Osteoblast (primary cell): ENCODE data around the gene APOBEC3C. TPM values are rescaled to one million over a fixed set of nuclear protein-coding genes. Genes with fewer than 3 reads are reported as not detected.
A peak's percentile ranks its signal among the peaks of the same experiment; 100 is the strongest.
"Not testable (repeated sequence)": the region's sequence is repeated elsewhere in the genome, so short reads cannot be mapped to it uniquely, and the experiment has no call there.

Experiments
- DNase-seq: peaks from one replicate; pipeline ENCODE4 v3.0.0; 2011; ENCODE audit warnings: low spot score, mixed read lengths; ENCODE audit not compliant: insufficient read length; ENCODE audit errors: missing footprints
- H2AFZ ChIP-seq: 2 replicates; pipeline ENCODE4 v1.6.0; 2011; ENCODE audit warnings: mild to moderate bottlenecking, low read length
- H3K27ac ChIP-seq: 2 replicates; pipeline ENCODE4 v1.5.1; 2011; ENCODE audit warnings: mild to moderate bottlenecking, low read depth, low read length, moderate library complexity
- H3K27me3 ChIP-seq: 2 replicates; pipeline ENCODE4 v1.6.0; 2012; ENCODE audit warnings: mild to moderate bottlenecking, control low read depth, inconsistent platforms, low read length, moderate library complexity; ENCODE audit not compliant: insufficient read depth
- H3K36me3 ChIP-seq: 2 replicates; pipeline ENCODE4 v1.5.1; 2011; ENCODE audit warnings: mild to moderate bottlenecking, low read length, control low read depth, moderate library complexity; ENCODE audit not compliant: insufficient read depth
- H3K4me1 ChIP-seq: 2 replicates; pipeline ENCODE4 v1.5.1; 2011; ENCODE audit warnings: mild to moderate bottlenecking, low read length, control low read depth, moderate library complexity; ENCODE audit not compliant: insufficient read depth
- H3K4me2 ChIP-seq: 2 replicates; pipeline ENCODE4 v1.6.0; 2011; ENCODE audit warnings: mild to moderate bottlenecking, low read length; ENCODE audit not compliant: insufficient read depth
- H3K4me3 ChIP-seq: fragments of 200-600 bp; sonication (generic); 3 replicates; pipeline ENCODE4 v1.5.1; 2012; ENCODE audit warnings: mild to moderate bottlenecking, low read length, inconsistent platforms; ENCODE audit not compliant: insufficient read depth
- H3K79me2 ChIP-seq: 2 replicates; pipeline ENCODE4 v1.6.0; 2012; ENCODE audit warnings: mild to moderate bottlenecking, low read length, control low read depth, inconsistent platforms; ENCODE audit not compliant: insufficient read depth
- H3K9me3 ChIP-seq: 2 replicates; pipeline ENCODE4 v1.5.1; 2011; ENCODE audit warnings: low read depth, low read length, control low read depth
- H4K20me1 ChIP-seq: 2 replicates; pipeline ENCODE4 v1.6.0; 2012; ENCODE audit warnings: mild to moderate bottlenecking, low read length, control low read depth; ENCODE audit not compliant: insufficient read depth
- CTCF ChIP-seq: IDR thresholded peaks from 2 replicates; pipeline ENCODE4 v1.5.1; 2011; ENCODE audit warnings: mild to moderate bottlenecking, low read depth, low read length, moderate library complexity; ENCODE audit errors: extremely low read depth
- total RNA-seq: library from RNA; depleted of rRNA; stranded (reverse); fragments of >200 nt; gene quantifications from 2 replicates; pipeline ENCODE4 v1.2.3, GENCODE V29; 2012

APOBEC3C gene
- total RNA-seq, 1 donor, result 16.6 TPM

- no peak for TF ChIP-seq CTCF
- Histone ChIP-seq H3K4me1 (peaks cover 14% of the 10 kb centered on the region), H3K36me3 (no peaks in the 10 kb centered on the region), H3K27ac (no peak overlapping the region), H3K4me2 (no peak overlapping the region), H3K27me3 (no peaks in the 10 kb centered on the region), H3K9me3 (no peaks in the 10 kb centered on the region), H3K79me2 (peaks cover 12% of the 10 kb centered on the region), H3K4me3 (no peak overlapping the region), H4K20me1 (no peaks in the 10 kb centered on the region), H2AFZ (no peak overlapping the region)
- DNase-seq, result peak; percentile 62
Observed at GRCh38 chr22:39017596-39018365, 3.7 kb downstream of the APOBEC3C start.

- Histone ChIP-seq H3K4me2 (peak overlapping the region; percentile 45), H3K4me3 (peak overlapping the region; percentile 74)
- not testable (repeated sequence) for H3K36me3 ChIP-seq
Observed at GRCh38 chr22:39020021-39020651, 6.1 kb downstream of the APOBEC3C start.

GRCh38 chr22:39021552-39022250, 7.6 kb downstream of the APOBEC3C start:
- H3K79me2 ChIP-seq, result peaks cover under 1% of the 10 kb centered on the region
- H3K36me3 ChIP-seq, result no peaks in the 10 kb centered on the region
- H2AFZ ChIP-seq, result peak overlapping the region; percentile 59
- no peaks in the 10 kb centered on the region for H4K20me1 ChIP-seq
- peak; percentile 76 for DNase-seq
- no peaks in the 10 kb centered on the region for H3K9me3 ChIP-seq
- H3K4me1 ChIP-seq, result peaks cover 8% of the 10 kb centered on the region
- peak overlapping the region; percentile 41 for H3K27ac ChIP-seq
- H3K4me3 ChIP-seq, result peak overlapping the region; percentile 74
- H3K27me3 ChIP-seq, result no peaks in the 10 kb centered on the region
- no peak for TF ChIP-seq CTCF
- H3K4me2 ChIP-seq, result peak overlapping the region; percentile 81

More at GRCh38 chr22:39020021-39020651, 6.1 kb downstream of the APOBEC3C start:
- H3K9me3 ChIP-seq, DNase-seq, H2AFZ ChIP-seq, H4K20me1 ChIP-seq, H3K27ac ChIP-seq, H3K27me3 ChIP-seq: not testable (repeated sequence)
- Histone ChIP-seq H3K79me2 (peaks cover 10% of the 10 kb centered on the region), H3K4me1 (peaks cover 11% of the 10 kb centered on the region)

DNA sequence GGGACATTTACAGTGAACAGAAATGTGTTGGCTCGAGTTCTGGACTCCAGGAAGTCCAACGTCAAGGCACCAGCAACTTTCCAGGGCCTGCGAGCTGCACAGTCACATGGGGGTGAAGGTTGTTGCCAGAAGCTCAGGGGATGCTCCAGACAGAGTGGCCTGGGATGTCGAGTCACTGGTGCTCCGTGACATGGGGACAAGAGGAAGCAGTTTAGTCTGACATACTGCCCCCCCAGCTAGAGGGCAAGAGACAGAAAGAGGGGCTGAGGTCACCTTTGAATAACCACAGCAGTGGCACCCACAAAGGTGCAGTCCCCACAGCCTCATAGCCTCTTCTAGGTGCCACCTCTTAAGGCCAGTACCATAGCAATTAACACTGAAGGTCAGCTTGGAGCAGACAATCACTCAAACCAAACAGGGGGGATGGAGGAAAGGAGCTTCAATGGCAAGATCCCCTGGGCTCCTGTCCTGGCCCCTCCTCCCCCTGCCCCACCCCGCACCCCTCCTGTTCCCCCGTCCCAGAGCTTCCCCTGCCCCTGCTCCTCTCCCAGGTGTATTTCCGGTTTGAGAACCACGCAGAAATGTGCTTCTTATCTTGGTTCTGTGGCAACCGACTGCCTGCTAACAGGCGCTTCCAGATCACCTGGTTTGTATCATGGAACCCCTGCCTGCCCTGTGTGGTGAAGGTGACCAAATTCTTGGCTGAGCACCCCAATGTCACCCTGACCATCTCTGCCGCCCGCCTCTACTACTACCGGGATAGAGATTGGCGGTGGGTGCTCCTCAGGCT, 10.7 kb downstream of the APOBEC3C start:
- H3K4me1 ChIP-seq, result peaks cover 8% of the 10 kb centered on the region
- no peak overlapping the region for H2AFZ ChIP-seq
- no peak overlapping the region for H3K27ac ChIP-seq
- no peaks in the 10 kb centered on the region for H3K27me3 ChIP-seq
- H3K79me2 ChIP-seq, result no peaks in the 10 kb centered on the region
- H3K36me3 ChIP-seq, result no peaks in the 10 kb centered on the region
- DNase-seq, result no peak
- H3K4me2 ChIP-seq, result no peak overlapping the region
- no peaks in the 10 kb centered on the region for H3K9me3 ChIP-seq
- no peaks in the 10 kb centered on the region for H4K20me1 ChIP-seq
- no peak overlapping the region for H3K4me3 ChIP-seq
- no peak for TF ChIP-seq CTCF
